Right lung (tissue), 5 donors: ENCODE measurements around the gene PRKRIP1. TPM values are rescaled to one million over a fixed set of nuclear protein-coding genes. Genes with fewer than 3 reads are reported as not detected.
"Not testable (repeated sequence)": the region's sequence is repeated elsewhere in the genome, so short reads cannot be mapped to it uniquely, and the experiment has no call there.

Source experiments
- DNase-seq, 2 donors: peaks; one replicate each; pipeline ENCODE4 v3.0.0-alpha.2; 2013
- polyA plus RNA-seq, 5 donors: library from polyadenylated mRNA; unstranded; fragments of 120-200 nt; gene quantifications; one replicate each; pipeline versions ENCODE4 v1.2.1 to v1.2.3, GENCODE V29; 2013; ENCODE audit warnings: inconsistent platforms in 1 of 5, low replicate concordance in 1 of 5; ENCODE audit not compliant: insufficient read length in 5 of 5, insufficient read depth in 1 of 5

Gene PRKRIP1
- polyA plus RNA-seq, 5 donors: 38.1 to 44.9 (median 42.2) TPM

DNA sequence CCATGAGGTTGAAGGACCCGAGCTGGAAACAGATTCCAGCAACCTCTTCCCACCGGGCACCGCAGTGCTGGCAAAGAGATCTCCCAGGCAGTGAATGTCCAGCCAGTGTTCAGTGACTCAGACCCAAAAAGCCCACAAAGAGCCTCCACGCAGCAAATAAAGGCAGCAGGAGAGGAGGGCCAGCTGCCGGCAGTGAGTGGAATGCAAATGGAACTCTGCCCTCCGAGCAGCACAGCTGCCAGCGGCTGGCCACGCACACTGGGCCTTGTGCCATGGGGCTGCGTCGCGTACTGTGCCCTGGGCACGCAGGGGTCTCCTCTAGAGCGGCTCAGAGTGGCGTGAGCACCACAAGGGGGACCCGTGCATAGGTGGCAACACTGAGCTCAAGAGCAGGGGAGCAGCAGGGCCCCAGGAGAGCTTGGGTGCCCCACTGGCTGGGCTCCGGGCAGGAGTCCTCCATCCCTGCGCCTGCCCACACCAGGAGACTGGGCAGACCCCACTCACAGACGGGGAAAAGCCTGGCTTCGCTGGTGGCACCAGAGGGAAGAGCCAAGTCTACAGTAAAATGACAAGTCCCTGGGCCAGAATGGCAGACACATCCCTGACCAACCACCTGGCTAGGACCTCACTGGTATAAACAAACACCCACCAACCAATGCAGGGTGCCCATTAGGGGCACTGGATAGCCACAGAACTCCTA lies 78.7 kb downstream of the PRKRIP1 start:
- not testable (repeated sequence) for DNase-seq

Other genes with a start within 250 kb of the PRKRIP1 start
- 1 to 10 TPM; 2.4 to 6.3 (median 2.6) TPM for gene SH2B2, start 109.5 kb upstream of the PRKRIP1 start, polyA plus RNA-seq
- gene SPDYE6, start 39.9 kb upstream of the PRKRIP1 start, polyA plus RNA-seq: 1 to 10 TPM; 2.0 to 8.6 (median 3.2) TPM
- gene ORAI2, start 37.2 kb downstream of the PRKRIP1 start, polyA plus RNA-seq: 10 to 100 TPM in 3 of 5 donors, 1 to 10 TPM in 2; 9.5 to 21.5 (median 10.5) TPM
- gene ALKBH4, start 68.5 kb downstream of the PRKRIP1 start, polyA plus RNA-seq: 10 to 100 TPM in 4 of 5 donors, 1 to 10 TPM in 1; 9.2 to 15.1 (median 11.5) TPM
- gene LRWD1, start 68.6 kb downstream of the PRKRIP1 start, polyA plus RNA-seq: 10 to 100 TPM; 11.6 to 24.6 (median 16.4) TPM
- 10 to 100 TPM; 22.2 to 38.5 (median 27.3) TPM for gene POLR2J, start 82.6 kb downstream of the PRKRIP1 start, polyA plus RNA-seq
- gene RASA4B, start 121.4 kb downstream of the PRKRIP1 start, polyA plus RNA-seq: 10 to 100 TPM in 1 of 5 donors, 1 to 10 TPM in 4; 2.4 to 12.2 (median 5.5) TPM
- 10 to 100 TPM; 12.7 to 19.7 (median 16.6) TPM for gene UPK3BL2, start 147.3 kb downstream of the PRKRIP1 start, polyA plus RNA-seq
- gene SPDYE2, start 154.9 kb downstream of the PRKRIP1 start, polyA plus RNA-seq: 10 to 100 TPM in 1 of 5 donors, 1 to 10 TPM in 4; 2.9 to 14.3 (median 9.7) TPM
- 100 to 1,000 TPM in 2 of 5 donors, 10 to 100 TPM in 3; 72.1 to 109 (median 94.3) TPM for gene POLR2J3, start 176.2 kb downstream of the PRKRIP1 start, polyA plus RNA-seq
- 10 to 100 TPM; 12.9 to 34.7 (median 29.6) TPM for gene RASA4, start 220.4 kb downstream of the PRKRIP1 start, polyA plus RNA-seq
- 10 to 100 TPM; 11.3 to 41.4 (median 21.5) TPM for gene UPK3BL1, start 246.4 kb downstream of the PRKRIP1 start, polyA plus RNA-seq